Choroid plexus epithelial cell (primary cell): ENCODE measurements around the gene NKAIN1.
"Not testable (repeated sequence)": the region's sequence is repeated elsewhere in the genome, so short reads cannot be mapped to it uniquely, and the experiment has no call there.

Experiments used
- DNase-seq: peaks from one replicate; pipeline ENCODE4 v3.0.0-alpha.2; 2010; ENCODE audit warnings: low read depth
- H3K4me3 ChIP-seq: 2 replicates; pipeline ENCODE4 v1.5.1; 2011; ENCODE audit warnings: low read depth, mild to moderate bottlenecking, control low read depth, low read length, moderate library complexity
- CTCF ChIP-seq: conservative IDR thresholded peaks from 2 replicates; pipeline ENCODE4 v1.5.1; 2011; ENCODE audit warnings: low read depth, mild to moderate bottlenecking, control low read depth, inconsistent platforms, low read length, moderate library complexity

Gene NKAIN1

GRCh38 chr1:31199236-31199790 is 40.4 kb downstream of the NKAIN1 start:
- TF ChIP-seq CTCF: no peak
- no peak overlapping the region for H3K4me3 ChIP-seq
- no peak for DNase-seq

GRCh38 chr1:31198600-31198999 is 41.1 kb downstream of the NKAIN1 start:
- DNase-seq: no peak
- no peak overlapping the region for H3K4me3 ChIP-seq
- TF ChIP-seq CTCF: no peak

- DNase-seq: no peak
- no peak for TF ChIP-seq CTCF
- no peak overlapping the region for H3K4me3 ChIP-seq
These were observed 41.5 kb downstream of the NKAIN1 start for GRCh38 chr1:31198150-31198549.

GRCh38 chr1:31196685-31197084 is 43.0 kb downstream of the NKAIN1 start:
- H3K4me3 ChIP-seq: no peak overlapping the region
- DNase-seq: no peak
- TF ChIP-seq CTCF: no peak

GRCh38 chr1:31195267-31195666 is 44.4 kb downstream of the NKAIN1 start:
- H3K4me3 ChIP-seq, DNase-seq: not testable (repeated sequence)

- DNase-seq: no peak
- H3K4me3 ChIP-seq: no peak overlapping the region
- no peak for TF ChIP-seq CTCF
These were observed 46.0 kb downstream of the NKAIN1 start for GRCh38 chr1:31193729-31194128.

- DNase-seq: no peak
- TF ChIP-seq CTCF: no peak
- no peak overlapping the region for H3K4me3 ChIP-seq
These were observed 48.4 kb downstream of the NKAIN1 start for GRCh38 chr1:31191281-31191680.
